Fibroblast of pulmonary artery (primary cell): Measurements from ENCODE around the gene MRPL52.
A peak's percentile ranks its signal among the peaks of the same experiment; 100 is the strongest.
"Not testable (repeated sequence)": the region's sequence is repeated elsewhere in the genome, so short reads cannot be mapped to it uniquely, and the experiment has no call there.

Experiments used
- DNase-seq: peaks from one replicate; pipeline ENCODE4 v3.0.0-alpha.2; 2010; ENCODE audit warnings: low read depth
- H3K4me3 ChIP-seq: replicated peaks from 2 replicates; pipeline ENCODE4 v1.5.1; 2011; ENCODE audit warnings: low read depth, mild to moderate bottlenecking, control low read depth, low read length, moderate library complexity
- CTCF ChIP-seq: IDR thresholded peaks from 2 replicates; pipeline ENCODE4 v1.5.1; 2011; ENCODE audit warnings: mild to moderate bottlenecking, control low read depth, low read length, inconsistent platforms; ENCODE audit errors: missing control alignments

The MRPL52 gene

GRCh38 chr14:22792158-22792557 is 37.5 kb upstream of the MRPL52 start:
- no peak overlapping the region for H3K4me3 ChIP-seq
- TF ChIP-seq CTCF: no peak
- DNase-seq: no peak

- not testable (repeated sequence) for DNase-seq
Observed at GRCh38 chr14:22793550-22793949, 36.1 kb upstream of the MRPL52 start.

GRCh38 chr14:22793976-22794375 is 35.7 kb upstream of the MRPL52 start:
- H3K4me3 ChIP-seq: no peak overlapping the region
- TF ChIP-seq CTCF: no peak
- DNase-seq: no peak

More at GRCh38 chr14:22793550-22793949, 36.1 kb upstream of the MRPL52 start:
- not testable (repeated sequence) for H3K4me3 ChIP-seq

- no peak for TF ChIP-seq CTCF
Observed at GRCh38 chr14:22794551-22794951, 35.1 kb upstream of the MRPL52 start.

GRCh38 chr14:22796087-22796707 is 33.5 kb upstream of the MRPL52 start:
- no peak for DNase-seq
- TF ChIP-seq CTCF: no peak
- no peak overlapping the region for H3K4me3 ChIP-seq

More at GRCh38 chr14:22794551-22794951, 35.1 kb upstream of the MRPL52 start:
- no peak for DNase-seq
- no peak overlapping the region for H3K4me3 ChIP-seq

GRCh38 chr14:22797017-22797917 is 32.4 kb upstream of the MRPL52 start:
- H3K4me3 ChIP-seq: no peak overlapping the region
- no peak for TF ChIP-seq CTCF
- DNase-seq: no peak

GRCh38 chr14:22798528-22798927 is 31.2 kb upstream of the MRPL52 start:
- DNase-seq: peak; percentile 48
- no peak overlapping the region for H3K4me3 ChIP-seq
- TF ChIP-seq CTCF: no peak
